T-cell (primary cell): Measurements from ENCODE around the gene GDF10. TPM values are rescaled to one million over a fixed set of nuclear protein-coding genes. Genes with fewer than 3 reads are reported as not detected.

Experiments
- ATAC-seq, 4 experiments: fragments of 200-7000 bp in 3 of 4; fragments of 150-1000 bp in 1 of 4; cut with Tn5 transposase; replicated peaks in 1 of 4; 1 replicate in 3 of 4; 2 replicates in 1 of 4; pipeline ENCODE4 v1.10.0; 2021; ENCODE audit warnings: moderate library complexity in 3 of 4, mild to moderate bottlenecking in 2 of 4, moderate number of reproducible peaks in 1 of 4
- CTCF ChIA-PET, 2 donors: fragments of 300-600 bp; sonication (Branson Sonifier 250); formaldehyde crosslinking; loops; one replicate each; lab custom pipeline; 2022; ENCODE audit warnings: antibody characterized with exemption in 2 of 2; lab: Charles Lee
- POLR2A ChIA-PET, 2 donors: fragments of 300-600 bp; sonication (Branson Sonifier 250); formaldehyde crosslinking; loops; one replicate each; lab custom pipeline; 2022; ENCODE audit warnings: antibody characterized with exemption in 2 of 2; lab: Charles Lee
- DNase-seq, 35 experiments: peaks; one replicate each; pipeline versions ENCODE4 v3.0.0 to v3.0.0-alpha.2; 2013 to 2023
- H3K27ac ChIP-seq: one replicate; pipeline ENCODE4 v1.5.1; 2013; ENCODE audit warnings: low read length
- H3K27me3 ChIP-seq, 2 experiments: replicated peaks in 1 of 2; 1 replicate in 1 of 2; 2 replicates in 1 of 2; pipeline versions ENCODE4 v1.6.1 to v1.7.0; 2013; ENCODE audit warnings: low read length in 1 of 2, mixed read lengths in 1 of 2; ENCODE audit not compliant: control insufficient read depth in 2 of 2, insufficient read depth in 2 of 2; ENCODE audit errors: extremely low read depth in 1 of 2
- H3K36me3 ChIP-seq, 2 donors: 1 replicate in 1 of 2; 2 replicates in 1 of 2; pipeline versions ENCODE4 v1.6.1 to v1.7.0; 2013; ENCODE audit warnings: low read length in 1 of 2; ENCODE audit not compliant: control insufficient read depth in 2 of 2, insufficient read depth in 1 of 2; ENCODE audit errors: extremely low read depth in 1 of 2
- H3K4me1 ChIP-seq, 2 experiments: 1 replicate in 1 of 2; 2 replicates in 1 of 2; pipeline versions ENCODE4 v1.6.1 to v1.7.0; 2013; ENCODE audit warnings: low read length in 2 of 2, mixed read lengths in 1 of 2; ENCODE audit not compliant: insufficient read depth in 2 of 2, control insufficient read depth in 1 of 2; ENCODE audit errors: extremely low read depth in 1 of 2
- H3K4me3 ChIP-seq, 2 donors: 1 replicate in 1 of 2; 2 replicates in 1 of 2; pipeline versions ENCODE4 v1.5.1 to v1.7.0; 2013; ENCODE audit warnings: mild to moderate bottlenecking in 2 of 2, low read length in 1 of 2, moderate library complexity in 1 of 2; ENCODE audit not compliant: control insufficient read depth in 1 of 2; ENCODE audit errors: extremely low read depth in 1 of 2
- H3K9me3 ChIP-seq: 2 replicates; pipeline ENCODE4 v1.7.0; 2013
- H3K27ac Mint-ChIP-seq, 2 donors: one replicate each; pipeline ENCODE4 v1.8.0; 2020 to 2021; ENCODE audit warnings: mild to moderate bottlenecking in 2 of 2, mixed read lengths in 2 of 2
- H3K27me3 Mint-ChIP-seq, 2 donors: one replicate each; pipeline ENCODE4 v1.8.0; 2021 to 2022; ENCODE audit warnings: mixed read lengths in 2 of 2
- H3K36me3 Mint-ChIP-seq: one replicate; pipeline ENCODE4 v1.8.0; 2021; ENCODE audit warnings: mixed read lengths
- H3K4me1 Mint-ChIP-seq, 3 donors: one replicate each; pipeline ENCODE4 v1.8.0; 2020 to 2022; ENCODE audit warnings: mixed read lengths in 3 of 3, mild to moderate bottlenecking in 1 of 3
- H3K4me3 Mint-ChIP-seq, 3 donors: one replicate each; pipeline ENCODE4 v1.8.0; 2020 to 2022; ENCODE audit warnings: mild to moderate bottlenecking in 3 of 3, mixed read lengths in 3 of 3, moderate library complexity in 3 of 3
- H3K9me3 Mint-ChIP-seq, 3 donors: one replicate each; pipeline ENCODE4 v1.8.0; 2020 to 2022; ENCODE audit warnings: mixed read lengths in 3 of 3
- WGBS: methylation state at CpG from one replicate; pipeline ENCODE4 v1.1.5; 2013; ENCODE audit warnings: missing lambda C conversion rate; ENCODE audit not compliant: insufficient coverage; 5-methylcytosine and 5-hydroxymethylcytosine counted together
- total RNA-seq, 35 experiments: library from RNA in 6 of 35; stranded (reverse) in 6 of 35; fragments of 120-200 nt in 1 of 35; gene quantifications; one replicate each; pipeline versions ENCODE4 v1.2.1 to v1.2.4 and lab custom pipeline; 2013 to 2026

Gene GDF10
- total RNA-seq, 5 donors from 2014 or later (not counting 1 experiment from before 2014, with no cell fraction given): 0.14 to 1.4 (median 0.46) TPM

- Mint-ChIP-seq H3K4me3 (peak overlapping the region in 1 of 3 donors; percentile 75), H3K27me3 (no peaks in the 10 kb centered on the region), H3K36me3 (no peaks in the 10 kb centered on the region), H3K27ac (peak overlapping the region; percentile 55 to 72), H3K9me3 (no peaks in the 10 kb centered on the region), H3K4me1 (peaks cover 29 to 40% (median 32%) of the 10 kb centered on the region in 3 donors)
- POLR2A ChIA-PET: no interaction called here
- ATAC-seq (no peak), DNase-seq (no peak)
- Histone ChIP-seq H3K27me3 (peaks cover 0 to 3% of the 10 kb centered on the region in 2 experiments), H3K4me3 (no peak overlapping the region), H3K9me3 (no peaks in the 10 kb centered on the region), H3K36me3 (no peaks in the 10 kb centered on the region), H3K27ac (no peak overlapping the region), H3K4me1 (peaks cover 15 to 27% of the 10 kb centered on the region in 2 experiments)
- 55% methylated on average over 7 of the region's 8 CpGs for WGBS
- CTCF ChIA-PET: no interaction called here
Observed at GRCh38 chr10:47285381-47286115, 14.4 kb upstream of the GDF10 start.

- no peak overlapping the region for H3K4me3 ChIP-seq
- ATAC-seq (no peak), DNase-seq (no peak)
- ChIA-PET POLR2A (no interaction called here), CTCF (no interaction called here)
- H3K4me3 Mint-ChIP-seq: peak overlapping the region in 1 of 3 donors; percentile 75
- peak overlapping the region; percentile 30 for H3K27ac ChIP-seq
- H3K4me1 Mint-ChIP-seq: peaks cover 29 to 40% (median 32%) of the 10 kb centered on the region in 3 donors
- H3K27me3 ChIP-seq: peaks cover 0 to 3% of the 10 kb centered on the region in 2 experiments
- no peaks in the 10 kb centered on the region for H3K36me3 Mint-ChIP-seq
- peaks cover 15 to 27% of the 10 kb centered on the region in 2 experiments for H3K4me1 ChIP-seq
- WGBS: 100% methylated on average over 3 of the region's 4 CpGs
- no peaks in the 10 kb centered on the region for H3K9me3 ChIP-seq
- H3K9me3 Mint-ChIP-seq: no peaks in the 10 kb centered on the region
- no peaks in the 10 kb centered on the region for H3K27me3 Mint-ChIP-seq
- H3K27ac Mint-ChIP-seq: peak overlapping the region; percentile 83 to 87
- no peaks in the 10 kb centered on the region for H3K36me3 ChIP-seq
Observed at GRCh38 chr10:47286116-47286505, 13.9 kb upstream of the GDF10 start.

GRCh38 chr10:47286591-47287315 is 13.2 kb upstream of the GDF10 start:
- Mint-ChIP-seq H3K27me3 (no peaks in the 10 kb centered on the region), H3K4me1 (peaks cover 29 to 37% (median 29%) of the 10 kb centered on the region in 3 donors), H3K9me3 (no peaks in the 10 kb centered on the region), H3K27ac (peak overlapping the region; percentile 83 to 87), H3K4me3 (peak overlapping the region in 1 of 3 donors; percentile 75), H3K36me3 (no peaks in the 10 kb centered on the region)
- DNase-seq (peak in 2 of 35 experiments; percentile 21 to 30), ATAC-seq (peak; percentile 59 to 81 (median 77))
- H3K4me1 ChIP-seq: peaks cover 15 to 27% of the 10 kb centered on the region in 2 experiments
- peak overlapping the region; percentile 30 for H3K27ac ChIP-seq
- POLR2A ChIA-PET: interaction anchor here in 1 of 2 donors (0.6 kb wide), 1 partner anchor 23 kb away, joined by 3 read pairs; no protein-coding TSS in a partner anchor
- CTCF ChIA-PET: no interaction called here
- H3K4me3 ChIP-seq: peak overlapping the region in 1 of 2 donors; percentile 25
- no peaks in the 10 kb centered on the region for H3K36me3 ChIP-seq
- no peaks in the 10 kb centered on the region for H3K9me3 ChIP-seq
- WGBS: 75% methylated on average over 1 of the region's 4 CpGs
- peaks cover 0 to 3% of the 10 kb centered on the region in 2 experiments for H3K27me3 ChIP-seq

- Histone ChIP-seq H3K27ac (no peak overlapping the region), H3K4me3 (no peak overlapping the region), H3K9me3 (no peaks in the 10 kb centered on the region), H3K4me1 (peaks cover 15 to 27% of the 10 kb centered on the region in 2 experiments), H3K36me3 (no peaks in the 10 kb centered on the region), H3K27me3 (peaks cover 0 to 3% of the 10 kb centered on the region in 2 experiments)
- H3K4me3 Mint-ChIP-seq: peak overlapping the region in 1 of 3 donors; percentile 75
- H3K27ac Mint-ChIP-seq: no peak overlapping the region
- peaks cover 29 to 37% (median 29%) of the 10 kb centered on the region in 3 donors for H3K4me1 Mint-ChIP-seq
- ATAC-seq: peak in 2 of 4 experiments; percentile 3 to 16
- H3K36me3 Mint-ChIP-seq: no peaks in the 10 kb centered on the region
- ChIA-PET POLR2A (no interaction called here), CTCF (no interaction called here)
- no peaks in the 10 kb centered on the region for H3K9me3 Mint-ChIP-seq
- H3K27me3 Mint-ChIP-seq: no peaks in the 10 kb centered on the region
- DNase-seq: no peak
- 89% methylated on average over 12 of the region's 12 CpGs for WGBS
Observed at GRCh38 chr10:47287365-47287802, 12.6 kb upstream of the GDF10 start.

GRCh38 chr10:47287805-47288204 is 12.2 kb upstream of the GDF10 start:
- ChIA-PET CTCF (no interaction called here), POLR2A (no interaction called here)
- no peak for DNase-seq
- no peak overlapping the region for H3K27ac Mint-ChIP-seq
- no peak overlapping the region for H3K27ac ChIP-seq
- H3K4me3 Mint-ChIP-seq: peak overlapping the region in 1 of 3 donors; percentile 75
- 90% methylated on average over 5 of the region's 6 CpGs for WGBS
- no peaks in the 10 kb centered on the region for H3K9me3 ChIP-seq
- peaks cover 0 to 3% of the 10 kb centered on the region in 2 experiments for H3K27me3 ChIP-seq
- no peaks in the 10 kb centered on the region for H3K9me3 Mint-ChIP-seq
- no peaks in the 10 kb centered on the region for H3K36me3 ChIP-seq
- no peaks in the 10 kb centered on the region for H3K27me3 Mint-ChIP-seq
- no peaks in the 10 kb centered on the region for H3K36me3 Mint-ChIP-seq
- no peak overlapping the region for H3K4me3 ChIP-seq
- H3K4me1 Mint-ChIP-seq: peaks cover 29 to 37% (median 29%) of the 10 kb centered on the region in 3 donors
- H3K4me1 ChIP-seq: peaks cover 15 to 27% of the 10 kb centered on the region in 2 experiments
- ATAC-seq: no peak

- DNase-seq: no peak
- 96% methylated on average over 4 of the region's 8 CpGs for WGBS
Observed at GRCh38 chr10:47288236-47288635, 11.8 kb upstream of the GDF10 start.

More at GRCh38 chr10:47288236-47288635, 11.8 kb upstream of the GDF10 start:
- POLR2A ChIA-PET: interaction anchor here in 1 of 2 donors (0.5 kb wide), 1 partner anchor 16 kb away, joined by 3 read pairs; no protein-coding TSS in a partner anchor
- Mint-ChIP-seq H3K9me3 (no peaks in the 10 kb centered on the region), H3K36me3 (no peaks in the 10 kb centered on the region), H3K27ac (no peak overlapping the region), H3K4me3 (no peak overlapping the region), H3K27me3 (no peaks in the 10 kb centered on the region), H3K4me1 (peaks cover 29 to 37% (median 29%) of the 10 kb centered on the region in 3 donors)
- H3K27me3 ChIP-seq: peaks cover 0 to 3% of the 10 kb centered on the region in 2 experiments
- H3K27ac ChIP-seq: no peak overlapping the region
- no peak overlapping the region for H3K4me3 ChIP-seq
- ATAC-seq: no peak
- no peaks in the 10 kb centered on the region for H3K9me3 ChIP-seq
- peaks cover 15 to 27% of the 10 kb centered on the region in 2 experiments for H3K4me1 ChIP-seq
- CTCF ChIA-PET: no interaction called here
- no peaks in the 10 kb centered on the region for H3K36me3 ChIP-seq
